Measurements from ENCODE around the gene UNC13B. TPM values are rescaled to one million over a fixed set of nuclear protein-coding genes. Genes with fewer than 3 reads are reported as not detected.

The UNC13B gene
- total RNA-seq, 2 experiments from 2014 or later = 2.7 to 4.0 TPM

DNA sequence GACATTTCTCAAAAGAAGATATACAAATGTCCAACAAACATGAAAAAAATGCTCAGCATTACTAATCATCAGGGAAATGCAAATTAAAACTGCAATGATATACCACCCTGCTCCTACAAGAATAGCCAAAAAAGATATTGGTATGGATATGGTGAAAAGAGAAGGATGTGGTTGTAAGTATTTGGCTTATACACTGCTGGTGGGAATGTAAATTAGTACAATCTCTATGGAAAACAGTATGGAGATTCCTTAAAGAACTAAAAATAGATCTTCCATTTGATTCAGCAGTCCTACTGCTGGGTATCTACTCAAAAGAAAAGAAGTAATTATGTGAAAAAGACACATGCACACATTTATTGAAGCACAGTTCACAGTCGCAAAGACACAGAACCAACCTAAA is 260.5 kb downstream of the UNC13B start:
- intact Hi-C loops (cut with DNase I, micrococcal nuclease) = loop anchor here in 1 of 2 experiments (5.0 kb wide), 1 partner anchor 1020 kb away; no protein-coding TSS in a partner anchor
- DNase-seq (no peak), ATAC-seq (no peak)
- peaks cover 26% of the 10 kb centered on the region for H3K27me3 Mint-ChIP-seq
- no peaks in the 10 kb centered on the region for H3K9me3 Mint-ChIP-seq (ENCODE audit: low read depth)
- ChIA-PET CTCF (no interaction called here), POLR2A (no interaction called here)
- no peaks in the 10 kb centered on the region for H3K4me1 Mint-ChIP-seq
- no peak overlapping the region for H3K4me3 Mint-ChIP-seq
- H3K27ac Mint-ChIP-seq = no peak overlapping the region
- H3K36me3 Mint-ChIP-seq (ENCODE audit: low read depth) = no peaks in the 10 kb centered on the region

DNA sequence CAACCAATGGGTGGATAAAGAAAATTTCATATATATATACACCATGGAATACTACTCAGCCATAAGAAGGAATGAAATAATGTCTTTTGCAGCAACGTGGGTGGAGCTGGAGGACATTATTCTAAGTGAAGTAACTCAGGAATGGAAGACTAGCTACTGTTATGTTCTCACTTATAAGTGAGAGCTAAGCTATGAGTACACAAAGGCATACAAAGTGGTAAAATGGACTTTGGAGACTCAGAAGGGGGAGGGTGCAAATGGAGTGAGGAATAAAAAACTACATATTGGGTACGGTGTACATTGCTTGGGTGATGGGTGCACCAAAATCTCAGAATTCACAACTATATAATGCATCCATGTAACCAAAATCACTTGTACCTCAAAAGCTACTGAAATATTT is 260.9 kb downstream of the UNC13B start:
- POLR2A ChIA-PET = interaction anchor here (0.6 kb wide), 1 partner anchor 21 kb away, joined by 4 read pairs; no protein-coding TSS in a partner anchor
- Mint-ChIP-seq H3K9me3 (ENCODE audit: low read depth) (no peaks in the 10 kb centered on the region), H3K27me3 (peaks cover 26% of the 10 kb centered on the region), H3K36me3 (ENCODE audit: low read depth) (no peaks in the 10 kb centered on the region), H3K4me3 (no peak overlapping the region), H3K4me1 (no peaks in the 10 kb centered on the region), H3K27ac (no peak overlapping the region)
- intact Hi-C loops (cut with DNase I, micrococcal nuclease) = loop anchor here in 1 of 2 experiments (5.0 kb wide), 1 partner anchor 1020 kb away; no protein-coding TSS in a partner anchor
- ATAC-seq (no peak), DNase-seq (no peak)
- CTCF ChIA-PET = interaction anchor here (0.9 to 1.2 kb wide), 2 partner anchors 16 to 69 kb away, joined by 3 read pairs; no protein-coding TSS in a partner anchor

- H3K4me3 Mint-ChIP-seq = no peak overlapping the region
- peaks cover 5% of the 10 kb centered on the region for H3K9me3 Mint-ChIP-seq (ENCODE audit: low read depth)
- POLR2A ChIA-PET = interaction anchor here (0.6 kb wide), 1 partner anchor 20 kb away, joined by 4 read pairs; no protein-coding TSS in a partner anchor
- no peak overlapping the region for H3K27ac Mint-ChIP-seq
- no peak for DNase-seq
- H3K36me3 Mint-ChIP-seq (ENCODE audit: low read depth) = peaks cover 4% of the 10 kb centered on the region
- ATAC-seq = no peak
- H3K27me3 Mint-ChIP-seq = peaks cover 26% of the 10 kb centered on the region
- no peaks in the 10 kb centered on the region for H3K4me1 Mint-ChIP-seq
- intact Hi-C loops (cut with DNase I, micrococcal nuclease) = loop anchor here in 1 of 2 experiments (5.0 kb wide), 1 partner anchor 1019 kb away; no protein-coding TSS in a partner anchor
- CTCF ChIA-PET = interaction anchor here (0.5 to 1.2 kb wide), 3 partner anchors 15 to 93 kb away, joined by 3 read pairs; no protein-coding TSS in a partner anchor
Measured at GRCh38 chr9:35423499-35423898, 261.7 kb downstream of the UNC13B start.

DNA sequence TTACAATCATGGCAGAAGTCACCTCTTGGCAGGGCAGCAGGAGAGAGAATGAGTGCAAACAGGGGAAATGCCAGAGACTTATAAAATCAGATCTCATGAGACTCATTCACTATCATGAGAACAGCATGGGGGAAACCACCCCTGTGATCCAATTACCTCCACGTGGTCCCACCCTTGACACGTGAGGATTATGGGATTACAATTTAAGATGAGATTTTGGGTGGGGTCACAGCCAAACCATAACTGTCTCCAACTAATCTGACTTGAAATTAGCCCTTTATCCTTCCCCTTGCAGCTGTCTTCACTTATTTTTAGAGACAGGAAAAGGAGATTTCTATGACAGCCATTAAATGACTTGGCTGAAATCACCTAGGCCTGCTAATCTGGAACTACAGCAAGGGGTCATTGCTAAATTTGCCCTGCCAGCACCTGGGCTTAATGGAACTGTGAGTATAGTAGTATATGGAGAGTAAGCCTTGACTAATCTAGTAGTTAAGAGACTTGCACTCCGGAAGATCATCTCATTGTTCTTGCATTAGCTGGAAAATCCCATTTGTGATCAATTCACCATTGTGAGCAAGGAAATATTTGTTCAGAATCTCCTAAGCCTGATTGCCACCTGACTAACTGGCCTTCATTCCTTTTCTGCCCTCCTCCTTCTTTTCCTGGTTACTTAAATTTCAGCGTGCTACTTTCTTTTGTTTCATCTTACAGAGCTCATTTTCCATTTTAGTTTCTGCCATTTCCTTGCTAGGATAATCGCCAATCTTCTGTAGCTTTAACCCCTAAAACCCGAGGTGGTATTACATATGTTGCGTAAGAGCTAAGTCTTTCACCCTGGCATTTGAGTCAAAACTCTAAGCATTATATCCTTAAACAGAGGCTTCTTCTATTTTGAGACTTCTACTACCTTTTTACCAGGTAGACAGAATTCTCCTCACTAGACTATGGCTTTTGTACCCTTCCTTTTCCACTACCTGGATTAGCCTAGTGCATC is 262.8 kb downstream of the UNC13B start:
- ATAC-seq (no peak), DNase-seq (no peak)
- Mint-ChIP-seq H3K4me1 (no peaks in the 10 kb centered on the region), H3K9me3 (ENCODE audit: low read depth) (peaks cover 8% of the 10 kb centered on the region), H3K4me3 (no peak overlapping the region), H3K27ac (no peak overlapping the region), H3K27me3 (peaks cover 26% of the 10 kb centered on the region), H3K36me3 (ENCODE audit: low read depth) (peaks cover 4% of the 10 kb centered on the region)
- CTCF ChIA-PET = interaction anchor here (1.4 kb wide), 1 partner anchor 128 kb away, joined by 3 read pairs; no protein-coding TSS in a partner anchor
- intact Hi-C loops (cut with DNase I, micrococcal nuclease) = loop anchor here in 1 of 2 experiments (5.0 kb wide), 1 partner anchor 1018 kb away; no protein-coding TSS in a partner anchor
- POLR2A ChIA-PET = no interaction called here

DNA sequence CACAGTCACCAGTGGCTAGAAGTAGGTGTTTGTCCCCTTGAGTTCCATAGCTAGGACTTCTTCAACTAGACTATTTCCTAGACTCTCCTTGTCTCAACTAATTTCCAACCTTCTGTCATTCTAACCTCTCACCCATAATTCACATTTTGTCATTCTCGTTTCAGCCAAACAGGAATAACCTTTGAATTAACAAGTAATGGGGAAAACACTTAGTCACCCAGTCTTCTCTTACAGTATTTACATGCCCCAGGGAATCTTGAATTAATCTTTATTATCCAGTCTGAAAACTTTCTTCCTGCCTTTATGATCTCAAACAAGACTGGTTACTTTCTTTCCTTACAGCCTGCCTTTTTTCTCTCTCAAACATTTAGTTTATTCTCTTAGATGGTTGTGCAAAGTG is 264.8 kb downstream of the UNC13B start:
- H3K27ac Mint-ChIP-seq = no peak overlapping the region
- intact Hi-C loops (cut with DNase I, micrococcal nuclease) = no loop called here
- ChIA-PET POLR2A (no interaction called here), CTCF (no interaction called here)
- H3K27me3 Mint-ChIP-seq = peaks cover 24% of the 10 kb centered on the region
- H3K4me3 Mint-ChIP-seq = no peak overlapping the region
- H3K36me3 Mint-ChIP-seq (ENCODE audit: low read depth) = peaks cover 4% of the 10 kb centered on the region
- no peak for DNase-seq
- H3K4me1 Mint-ChIP-seq = no peaks in the 10 kb centered on the region
- H3K9me3 Mint-ChIP-seq (ENCODE audit: low read depth) = peaks cover 8% of the 10 kb centered on the region
- ATAC-seq = no peak

DNA sequence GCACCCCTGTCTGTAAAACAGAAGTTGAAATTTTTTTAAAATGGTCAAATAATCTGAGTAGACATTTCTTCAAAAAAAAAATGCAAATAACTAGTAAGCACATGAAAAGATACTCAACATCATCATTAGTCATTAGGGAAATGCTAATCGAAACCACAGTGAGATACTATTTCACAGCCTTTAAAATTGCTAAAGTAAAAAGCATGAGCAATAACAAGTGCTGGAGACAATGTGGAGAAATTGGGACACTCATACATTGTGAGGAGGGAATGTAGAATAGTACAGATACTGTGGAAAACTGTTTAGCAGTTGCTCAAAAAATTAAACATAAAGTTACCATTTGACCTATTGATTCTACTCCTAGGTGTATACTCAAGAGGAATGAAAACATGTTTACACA is 269.7 kb downstream of the UNC13B start:
- Mint-ChIP-seq H3K27me3 (peaks cover 22% of the 10 kb centered on the region), H3K36me3 (ENCODE audit: low read depth) (peaks cover 4% of the 10 kb centered on the region), H3K27ac (no peak overlapping the region), H3K9me3 (ENCODE audit: low read depth) (peaks cover 8% of the 10 kb centered on the region), H3K4me1 (no peaks in the 10 kb centered on the region), H3K4me3 (no peak overlapping the region)
- intact Hi-C loops (cut with DNase I, micrococcal nuclease) = loop anchor here in 1 of 2 experiments (10.0 kb wide), 1 partner anchor 63 kb away; the partner anchor contains the start of gene RUSC2
- no peak for ATAC-seq
- ChIA-PET POLR2A (no interaction called here), CTCF (no interaction called here)
- DNase-seq = no peak

DNA sequence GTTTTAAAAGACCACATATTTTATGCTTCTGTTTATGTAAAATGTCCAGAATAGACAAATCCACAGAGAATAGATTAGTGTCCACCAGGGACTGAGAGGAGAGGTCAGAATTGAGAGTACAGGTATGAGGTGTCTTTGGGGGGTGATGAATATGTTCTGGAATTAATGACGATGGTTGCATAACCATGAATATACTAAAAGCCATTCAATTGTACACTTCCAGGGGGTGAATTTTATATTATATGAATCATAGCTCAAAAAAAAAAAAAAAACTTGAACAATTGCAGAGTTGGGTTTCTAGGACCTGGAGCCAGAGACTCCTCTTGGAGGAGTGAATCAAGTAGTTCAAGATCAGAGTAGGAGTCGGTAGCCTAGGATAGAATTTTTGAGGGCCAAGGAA is 270.3 kb downstream of the UNC13B start:
- Mint-ChIP-seq H3K4me1 (no peaks in the 10 kb centered on the region), H3K27ac (no peak overlapping the region), H3K4me3 (no peak overlapping the region), H3K9me3 (ENCODE audit: low read depth) (peaks cover 8% of the 10 kb centered on the region), H3K27me3 (peaks cover 16% of the 10 kb centered on the region), H3K36me3 (ENCODE audit: low read depth) (peaks cover 4% of the 10 kb centered on the region)
- intact Hi-C loops (cut with DNase I, micrococcal nuclease) = loop anchor here in 1 of 2 experiments (10.0 kb wide), 1 partner anchor 63 kb away; the partner anchor contains the start of gene RUSC2
- ATAC-seq (no peak), DNase-seq (no peak)
- CTCF ChIA-PET = no interaction called here
- POLR2A ChIA-PET = no interaction called here

DNA sequence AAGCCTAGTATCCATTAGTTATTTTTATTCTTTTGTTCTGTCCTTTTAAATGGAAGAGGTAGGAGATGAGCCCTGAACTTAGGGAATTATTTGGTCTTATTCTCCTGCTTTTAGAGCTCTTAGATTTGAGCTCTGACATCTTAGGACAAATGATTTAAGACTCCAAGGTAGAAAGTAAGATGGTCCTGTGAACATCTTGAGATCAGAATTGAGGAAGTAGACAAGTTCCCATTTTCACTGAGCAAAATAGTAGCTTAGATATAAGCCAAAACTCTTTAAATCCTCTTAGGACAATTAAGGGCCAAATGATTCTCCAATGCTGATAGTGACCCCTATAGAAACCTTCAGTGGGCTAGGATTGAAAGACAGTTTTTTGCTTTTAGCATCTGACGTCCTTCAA is 275.1 kb downstream of the UNC13B start:
- no peak overlapping the region for H3K4me3 Mint-ChIP-seq
- no peaks in the 10 kb centered on the region for H3K36me3 Mint-ChIP-seq (ENCODE audit: low read depth)
- ChIA-PET CTCF (interaction anchor here (0.6 kb wide), 1 partner anchor 184 kb away, joined by 3 read pairs; no protein-coding TSS in a partner anchor), POLR2A (no interaction called here)
- peaks cover 2% of the 10 kb centered on the region for H3K27me3 Mint-ChIP-seq
- no peaks in the 10 kb centered on the region for H3K4me1 Mint-ChIP-seq
- no peak overlapping the region for H3K27ac Mint-ChIP-seq
- no peaks in the 10 kb centered on the region for H3K9me3 Mint-ChIP-seq (ENCODE audit: low read depth)
- ATAC-seq (no peak), DNase-seq (no peak)
- intact Hi-C loops (cut with DNase I, micrococcal nuclease) = loop anchor here in 1 of 2 experiments (10.0 kb wide), 1 partner anchor 58 kb away; the partner anchor contains the start of gene RUSC2

GRCh38 chr9:35446012-35446411 is 284.2 kb downstream of the UNC13B start:
- ChIA-PET CTCF (no interaction called here), POLR2A (no interaction called here)
- no peaks in the 10 kb centered on the region for H3K36me3 Mint-ChIP-seq (ENCODE audit: low read depth)

DNA sequence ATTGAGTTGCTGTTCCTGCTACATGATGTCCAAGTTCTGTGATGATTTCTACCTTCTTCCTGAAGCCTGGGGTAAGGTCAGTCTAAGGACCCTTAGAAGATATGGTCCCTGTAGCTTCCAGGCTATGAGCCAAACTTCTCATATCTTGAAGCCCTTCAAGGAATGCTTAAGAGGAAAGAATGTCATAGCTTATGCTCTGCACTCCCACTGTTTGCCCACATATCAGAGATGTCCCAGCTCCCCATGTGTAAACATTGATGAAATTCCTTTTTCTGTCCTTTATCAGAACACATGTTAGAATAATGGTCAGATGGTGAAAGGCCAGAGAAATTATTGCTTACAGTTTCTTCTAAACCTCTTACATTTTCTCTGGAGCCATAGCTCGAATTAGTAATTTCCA is 286.7 kb downstream of the UNC13B start:
- ATAC-seq = no peak
- CTCF ChIA-PET = interaction anchor here (1.2 to 1.4 kb wide), 2 partner anchors 105 to 286 kb away, joined by 4 to 6 read pairs; partner anchors contain the start of gene UNC13B

More at GRCh38 chr9:35446012-35446411, 284.2 kb downstream of the UNC13B start:
- DNase-seq (no peak), ATAC-seq (no peak)
- no peaks in the 10 kb centered on the region for H3K9me3 Mint-ChIP-seq (ENCODE audit: low read depth)
- peaks cover 9% of the 10 kb centered on the region for H3K27me3 Mint-ChIP-seq
- H3K4me3 Mint-ChIP-seq = no peak overlapping the region
- intact Hi-C loops (cut with DNase I, micrococcal nuclease) = loop anchor here in 1 of 2 experiments (10.0 kb wide), 1 partner anchor 311 kb away; no protein-coding TSS in a partner anchor
- no peaks in the 10 kb centered on the region for H3K4me1 Mint-ChIP-seq
- no peak overlapping the region for H3K27ac Mint-ChIP-seq

DNA sequence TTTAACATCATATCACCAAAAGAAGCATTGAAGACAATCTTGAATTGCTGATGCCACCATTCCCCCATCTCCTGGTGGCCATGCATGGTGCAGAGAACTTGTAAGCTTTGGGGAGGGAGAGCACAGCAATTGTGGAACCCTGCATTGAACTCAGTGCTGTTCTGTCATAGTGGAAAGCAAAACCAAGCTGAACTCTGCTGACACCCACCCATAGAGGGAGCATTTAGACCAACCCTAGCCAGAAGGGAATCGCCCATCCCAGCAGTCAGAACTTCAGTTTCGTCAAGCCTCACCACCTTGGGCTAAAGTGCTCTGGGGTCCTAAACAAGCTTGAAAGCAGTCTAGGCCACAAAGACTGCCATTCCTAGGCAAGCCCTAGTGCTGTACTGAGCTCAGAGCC is 290.7 kb downstream of the UNC13B start:
- POLR2A ChIA-PET = no interaction called here
- peaks cover 11% of the 10 kb centered on the region for H3K27me3 Mint-ChIP-seq
- H3K9me3 Mint-ChIP-seq (ENCODE audit: low read depth) = peaks cover 5% of the 10 kb centered on the region
- H3K4me3 Mint-ChIP-seq = no peak overlapping the region
- no peak for DNase-seq
- intact Hi-C loops (cut with DNase I, micrococcal nuclease) = no loop called here
- ATAC-seq = no peak
- no peak overlapping the region for H3K27ac Mint-ChIP-seq
- H3K4me1 Mint-ChIP-seq = no peaks in the 10 kb centered on the region
- CTCF ChIA-PET = interaction anchor here (0.6 to 0.7 kb wide), 2 partner anchors 218 to 261 kb away, joined by 3 to 4 read pairs; no protein-coding TSS in a partner anchor
- H3K36me3 Mint-ChIP-seq (ENCODE audit: low read depth) = no peaks in the 10 kb centered on the region

More for the DNA sequence above, 286.7 kb downstream of the UNC13B start:
- POLR2A ChIA-PET = no interaction called here
- Mint-ChIP-seq H3K4me3 (no peak overlapping the region), H3K27ac (no peak overlapping the region), H3K9me3 (ENCODE audit: low read depth) (no peaks in the 10 kb centered on the region), H3K4me1 (no peaks in the 10 kb centered on the region), H3K27me3 (peaks cover 15% of the 10 kb centered on the region), H3K36me3 (ENCODE audit: low read depth) (no peaks in the 10 kb centered on the region)
- intact Hi-C loops (cut with DNase I, micrococcal nuclease) = loop anchor here in 1 of 2 experiments (10.0 kb wide), 1 partner anchor 314 kb away; no protein-coding TSS in a partner anchor
- DNase-seq = no peak

Data from activated CD4-positive, alpha-beta T cell treated with anti-CD3 and anti-CD28 coated beads for 36 hours (primary cell).